Measurements from ENCODE around the gene LY86.

LY86 gene

DNA sequence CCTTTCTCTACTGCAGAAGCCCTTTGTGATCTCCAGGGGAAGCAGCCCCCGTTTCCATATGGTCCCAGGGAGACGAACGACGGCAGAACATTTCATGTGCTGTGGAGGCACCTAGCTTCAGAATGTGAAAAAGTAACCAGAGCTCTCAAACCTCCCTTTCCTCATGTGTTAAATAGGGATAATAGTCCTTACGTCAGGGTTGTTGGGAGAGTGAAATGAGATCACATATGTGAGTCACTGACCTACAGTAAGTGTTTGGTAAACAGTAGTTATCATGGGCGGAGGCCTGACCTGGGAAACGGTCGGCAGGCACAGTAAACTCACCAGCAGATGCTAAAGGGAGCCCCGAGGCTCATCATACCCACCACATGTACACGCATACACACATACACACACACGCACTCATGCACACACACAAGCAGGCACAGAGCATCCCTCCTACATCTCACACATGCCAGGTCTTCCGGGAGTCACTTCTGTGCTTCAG lies 89.7 kb downstream of the LY86 start:
- 97% methylated on average over 10 of the region's 12 CpGs for WGBS (ENCODE audit: insufficient coverage)
- no peak for DNase-seq
- H3K27ac ChIP-seq (ENCODE audit: insufficient read depth in 1 of 2, low read depth in 1 of 2, low read length in 2 of 2, poor library complexity in 1 of 2, severe bottlenecking in 2 of 2), result no peak overlapping the region

GRCh38 chr6:6678811-6679210 lies 90.3 kb downstream of the LY86 start:
- Histone ChIP-seq H3K27ac (ENCODE audit: insufficient read depth in 1 of 2, low read depth in 1 of 2, low read length in 2 of 2, poor library complexity in 1 of 2, severe bottlenecking in 2 of 2) (no peak overlapping the region), H3K9me3 (ENCODE audit: control extremely low read depth in 1 of 5, control insufficient read depth in 4 of 5, insufficient read depth in 2 of 5, low read depth in 1 of 5, low read length in 4 of 5) (no peaks in the 10 kb centered on the region), H3K36me3 (ENCODE audit: control insufficient read depth in 4 of 4, insufficient read depth in 4 of 4, low read length in 3 of 4) (no peaks in the 10 kb centered on the region), H3K27me3 (replicated peaks in 2 of 5; ENCODE audit: control insufficient read depth in 4 of 5, insufficient read depth in 5 of 5, low read length in 4 of 5) (no peaks in the 10 kb centered on the region), H3K4me3 (ENCODE audit: control insufficient read depth in 1 of 7, extremely low read depth in 1 of 7, insufficient read depth in 4 of 7, low read depth in 2 of 7, low read length in 6 of 7) (no peak overlapping the region), H3K4me1 (ENCODE audit: control extremely low read depth in 1 of 4, control insufficient read depth in 4 of 4, insufficient read depth in 4 of 4, low read length in 3 of 4) (peaks cover 4 to 70% (median 41%) of the 10 kb centered on the region in 4 experiments)
- 91% methylated on average over 9 of the region's 11 CpGs for WGBS (ENCODE audit: insufficient coverage)
- CTCF ChIA-PET, result interaction anchor here (3.0 to 3.6 kb wide), 3 partner anchors 17 to 560 kb away, joined by 11 to 27 read pairs (median 20); no protein-coding TSS in a partner anchor
- no peak for DNase-seq
- POLR2A ChIA-PET, result no interaction called here

More for the DNA sequence above, 89.7 kb downstream of the LY86 start:
- POLR2A ChIA-PET, result no interaction called here
- Histone ChIP-seq H3K36me3 (ENCODE audit: control insufficient read depth in 4 of 4, insufficient read depth in 4 of 4, low read length in 3 of 4) (no peaks in the 10 kb centered on the region), H3K4me3 (ENCODE audit: control insufficient read depth in 1 of 7, extremely low read depth in 1 of 7, insufficient read depth in 4 of 7, low read depth in 2 of 7, low read length in 6 of 7) (no peak overlapping the region), H3K27me3 (replicated peaks in 2 of 5; ENCODE audit: control insufficient read depth in 4 of 5, insufficient read depth in 5 of 5, low read length in 4 of 5) (no peaks in the 10 kb centered on the region), H3K9me3 (ENCODE audit: control extremely low read depth in 1 of 5, control insufficient read depth in 4 of 5, insufficient read depth in 2 of 5, low read depth in 1 of 5, low read length in 4 of 5) (no peaks in the 10 kb centered on the region), H3K4me1 (ENCODE audit: control extremely low read depth in 1 of 4, control insufficient read depth in 4 of 4, insufficient read depth in 4 of 4, low read length in 3 of 4) (peaks cover 4 to 65% (median 38%) of the 10 kb centered on the region in 4 experiments)
- CTCF ChIA-PET, result interaction anchor here (1.5 to 5.3 kb wide), 6 partner anchors 10 to 560 kb away, joined by 3 to 56 read pairs (median 16); no protein-coding TSS in a partner anchor

GRCh38 chr6:6679633-6680032 lies 91.1 kb downstream of the LY86 start:
- POLR2A ChIA-PET, result no interaction called here

DNA sequence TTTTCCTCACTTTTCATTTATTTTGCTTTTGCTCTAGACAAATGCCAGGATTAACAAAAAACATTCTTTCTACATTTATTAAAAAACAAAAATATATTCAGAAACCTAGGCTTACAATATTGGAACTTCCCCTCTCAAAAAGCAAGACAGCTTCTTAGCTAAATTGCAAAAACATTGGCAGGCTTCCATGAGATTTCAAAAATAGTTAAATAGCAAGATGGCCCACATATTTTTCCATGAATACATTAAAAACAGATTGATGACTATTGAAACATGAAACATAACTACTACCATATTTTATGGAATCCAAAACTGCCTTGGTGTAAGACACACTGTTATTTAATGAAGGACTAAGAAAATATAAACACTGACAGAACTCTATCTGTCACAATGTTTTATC lies 92.0 kb downstream of the LY86 start:
- ChIA-PET CTCF (interaction anchor here (1.2 to 2.0 kb wide), 7 partner anchors 15 to 123 kb away, joined by 3 to 6 read pairs (median 3); no protein-coding TSS in a partner anchor), POLR2A (no interaction called here)
- Histone ChIP-seq H3K36me3 (ENCODE audit: control insufficient read depth in 4 of 4, insufficient read depth in 4 of 4, low read length in 3 of 4) (no peaks in the 10 kb centered on the region), H3K9me3 (ENCODE audit: control extremely low read depth in 1 of 5, control insufficient read depth in 4 of 5, insufficient read depth in 2 of 5, low read depth in 1 of 5, low read length in 4 of 5) (no peaks in the 10 kb centered on the region), H3K4me1 (ENCODE audit: control extremely low read depth in 1 of 4, control insufficient read depth in 4 of 4, insufficient read depth in 4 of 4, low read length in 3 of 4) (peaks cover 5 to 88% (median 49%) of the 10 kb centered on the region in 4 experiments), H3K27ac (ENCODE audit: insufficient read depth in 1 of 2, low read depth in 1 of 2, low read length in 2 of 2, poor library complexity in 1 of 2, severe bottlenecking in 2 of 2) (no peak overlapping the region), H3K27me3 (replicated peaks in 2 of 5; ENCODE audit: control insufficient read depth in 4 of 5, insufficient read depth in 5 of 5, low read length in 4 of 5) (no peaks in the 10 kb centered on the region), H3K4me3 (ENCODE audit: control insufficient read depth in 1 of 7, extremely low read depth in 1 of 7, insufficient read depth in 4 of 7, low read depth in 2 of 7, low read length in 6 of 7) (no peak overlapping the region)
- no peak for DNase-seq

More at GRCh38 chr6:6679633-6680032, 91.1 kb downstream of the LY86 start:
- CTCF ChIA-PET, result interaction anchor here (3.6 kb wide), 1 partner anchor 16 kb away, joined by 20 read pairs; no protein-coding TSS in a partner anchor
- 100% methylated on average over 3 of the region's 5 CpGs for WGBS (ENCODE audit: insufficient coverage)
- H3K27ac ChIP-seq (ENCODE audit: insufficient read depth in 1 of 2, low read depth in 1 of 2, low read length in 2 of 2, poor library complexity in 1 of 2, severe bottlenecking in 2 of 2), result no peak overlapping the region
- H3K36me3 ChIP-seq (ENCODE audit: control insufficient read depth in 4 of 4, insufficient read depth in 4 of 4, low read length in 3 of 4), result no peaks in the 10 kb centered on the region
- DNase-seq, result no peak
- H3K4me1 ChIP-seq (ENCODE audit: control extremely low read depth in 1 of 4, control insufficient read depth in 4 of 4, insufficient read depth in 4 of 4, low read length in 3 of 4), result peaks cover 5 to 79% (median 45%) of the 10 kb centered on the region in 4 experiments
- H3K4me3 ChIP-seq (ENCODE audit: control insufficient read depth in 1 of 7, extremely low read depth in 1 of 7, insufficient read depth in 4 of 7, low read depth in 2 of 7, low read length in 6 of 7), result no peak overlapping the region
- H3K9me3 ChIP-seq (ENCODE audit: control extremely low read depth in 1 of 5, control insufficient read depth in 4 of 5, insufficient read depth in 2 of 5, low read depth in 1 of 5, low read length in 4 of 5), result no peaks in the 10 kb centered on the region
- H3K27me3 ChIP-seq (replicated peaks in 2 of 5; ENCODE audit: control insufficient read depth in 4 of 5, insufficient read depth in 5 of 5, low read length in 4 of 5), result no peaks in the 10 kb centered on the region

- 96% methylated on average over 4 of the region's 11 CpGs for WGBS (ENCODE audit: insufficient coverage)
- no peak overlapping the region for H3K4me3 ChIP-seq (ENCODE audit: control insufficient read depth in 1 of 7, extremely low read depth in 1 of 7, insufficient read depth in 4 of 7, low read depth in 2 of 7, low read length in 6 of 7)
- H3K27me3 ChIP-seq (replicated peaks in 2 of 5; ENCODE audit: control insufficient read depth in 4 of 5, insufficient read depth in 5 of 5, low read length in 4 of 5), result no peaks in the 10 kb centered on the region
Observed at GRCh38 chr6:6681075-6681849, 92.7 kb downstream of the LY86 start.

GRCh38 chr6:6682225-6682624 lies 93.7 kb downstream of the LY86 start:
- Histone ChIP-seq H3K27me3 (replicated peaks in 2 of 5; ENCODE audit: control insufficient read depth in 4 of 5, insufficient read depth in 5 of 5, low read length in 4 of 5) (no peaks in the 10 kb centered on the region), H3K36me3 (ENCODE audit: control insufficient read depth in 4 of 4, insufficient read depth in 4 of 4, low read length in 3 of 4) (no peaks in the 10 kb centered on the region), H3K27ac (ENCODE audit: insufficient read depth in 1 of 2, low read depth in 1 of 2, low read length in 2 of 2, poor library complexity in 1 of 2, severe bottlenecking in 2 of 2) (no peak overlapping the region), H3K4me1 (ENCODE audit: control extremely low read depth in 1 of 4, control insufficient read depth in 4 of 4, insufficient read depth in 4 of 4, low read length in 3 of 4) (peaks cover 5 to 93% (median 49%) of the 10 kb centered on the region in 4 experiments), H3K4me3 (ENCODE audit: control insufficient read depth in 1 of 7, extremely low read depth in 1 of 7, insufficient read depth in 4 of 7, low read depth in 2 of 7, low read length in 6 of 7) (peak overlapping the region in 2 of 7 experiments; percentile 12 to 33), H3K9me3 (ENCODE audit: control extremely low read depth in 1 of 5, control insufficient read depth in 4 of 5, insufficient read depth in 2 of 5, low read depth in 1 of 5, low read length in 4 of 5) (no peaks in the 10 kb centered on the region)
- ChIA-PET POLR2A (interaction anchor here (0.7 kb wide), 1 partner anchor 553 kb away, joined by 3 read pairs; no protein-coding TSS in a partner anchor), CTCF (interaction anchor here (0.7 to 2.0 kb wide), 11 partner anchors 11 to 935 kb away, joined by 3 to 6 read pairs (median 4); no protein-coding TSS in a partner anchor)
- DNase-seq, result no peak
- WGBS (ENCODE audit: insufficient coverage), result 33% methylated on average over 2 of the region's 3 CpGs

More at GRCh38 chr6:6681075-6681849, 92.7 kb downstream of the LY86 start:
- Histone ChIP-seq H3K36me3 (ENCODE audit: control insufficient read depth in 4 of 4, insufficient read depth in 4 of 4, low read length in 3 of 4) (no peaks in the 10 kb centered on the region), H3K27ac (ENCODE audit: insufficient read depth in 1 of 2, low read depth in 1 of 2, low read length in 2 of 2, poor library complexity in 1 of 2, severe bottlenecking in 2 of 2) (no peak overlapping the region), H3K4me1 (ENCODE audit: control extremely low read depth in 1 of 4, control insufficient read depth in 4 of 4, insufficient read depth in 4 of 4, low read length in 3 of 4) (peaks cover 5 to 94% (median 52%) of the 10 kb centered on the region in 4 experiments), H3K9me3 (ENCODE audit: control extremely low read depth in 1 of 5, control insufficient read depth in 4 of 5, insufficient read depth in 2 of 5, low read depth in 1 of 5, low read length in 4 of 5) (no peaks in the 10 kb centered on the region)
- POLR2A ChIA-PET, result no interaction called here
- DNase-seq, result no peak
- CTCF ChIA-PET, result interaction anchor here (1.1 to 2.0 kb wide), 14 partner anchors 12 to 935 kb away, joined by 3 to 6 read pairs (median 4); no protein-coding TSS in a partner anchor

Measured in common myeloid progenitor, CD34-positive (primary cell).